Cardiac atrium fibroblast (primary cell): ENCODE results near the gene SPDYE3. TPM values are rescaled to one million over a fixed set of nuclear protein-coding genes. Genes with fewer than 3 reads are reported as not detected.

Source experiments
- total RNA-seq: library from RNA; depleted of rRNA; stranded (reverse); fragments of >200 nt; gene quantifications from 2 replicates; pipeline ENCODE4 v1.2.3, GENCODE V29; 2015

SPDYE3 gene, protein sequence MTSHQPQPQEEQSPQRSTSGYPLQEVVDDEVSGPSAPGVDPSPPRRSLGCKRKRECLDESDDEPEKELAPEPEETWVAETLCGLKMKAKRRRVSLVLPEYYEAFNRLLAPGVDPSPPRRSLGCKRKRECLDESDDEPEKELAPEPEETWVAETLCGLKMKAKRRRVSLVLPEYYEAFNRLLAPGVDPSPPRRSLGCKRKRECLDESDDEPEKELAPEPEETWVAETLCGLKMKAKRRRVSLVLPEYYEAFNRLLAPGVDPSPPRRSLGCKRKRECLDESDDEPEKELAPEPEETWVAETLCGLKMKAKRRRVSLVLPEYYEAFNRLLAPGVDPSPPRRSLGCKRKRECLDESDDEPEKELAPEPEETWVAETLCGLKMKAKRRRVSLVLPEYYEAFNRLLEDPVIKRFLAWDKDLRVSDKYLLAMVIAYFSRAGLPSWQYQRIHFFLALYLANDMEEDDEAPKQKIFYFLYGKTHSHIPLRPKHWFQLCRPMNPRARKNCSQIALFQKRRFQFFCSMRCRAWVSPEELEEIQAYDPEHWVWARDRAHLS
- not detected in 2 replicates for total RNA-seq

DNA sequence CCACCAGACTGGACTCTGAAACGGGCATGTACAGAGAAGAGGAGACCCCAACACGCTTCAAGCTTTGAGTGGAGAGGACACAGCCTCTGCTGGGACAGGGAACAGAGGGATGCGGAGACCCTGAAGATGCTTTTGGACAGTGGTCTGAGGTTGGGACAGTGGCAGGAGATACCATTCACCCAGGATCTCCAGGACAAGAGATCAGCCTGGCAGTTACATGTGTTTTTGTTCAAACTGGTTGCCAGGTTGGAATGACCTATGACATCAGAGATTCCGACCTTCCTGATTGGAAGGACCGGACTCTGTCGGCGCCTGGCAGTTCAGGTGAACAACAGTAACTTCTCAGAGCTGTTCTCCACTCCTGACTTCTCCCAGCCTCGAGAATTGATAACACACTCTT is at the start of gene SPDYE3:
TSS of gene SPDYE3 (plus strand) at position 301 of the 400 bp plus-strand sequence. CDS start 184 bp downstream, outside the sequence.

DNA sequence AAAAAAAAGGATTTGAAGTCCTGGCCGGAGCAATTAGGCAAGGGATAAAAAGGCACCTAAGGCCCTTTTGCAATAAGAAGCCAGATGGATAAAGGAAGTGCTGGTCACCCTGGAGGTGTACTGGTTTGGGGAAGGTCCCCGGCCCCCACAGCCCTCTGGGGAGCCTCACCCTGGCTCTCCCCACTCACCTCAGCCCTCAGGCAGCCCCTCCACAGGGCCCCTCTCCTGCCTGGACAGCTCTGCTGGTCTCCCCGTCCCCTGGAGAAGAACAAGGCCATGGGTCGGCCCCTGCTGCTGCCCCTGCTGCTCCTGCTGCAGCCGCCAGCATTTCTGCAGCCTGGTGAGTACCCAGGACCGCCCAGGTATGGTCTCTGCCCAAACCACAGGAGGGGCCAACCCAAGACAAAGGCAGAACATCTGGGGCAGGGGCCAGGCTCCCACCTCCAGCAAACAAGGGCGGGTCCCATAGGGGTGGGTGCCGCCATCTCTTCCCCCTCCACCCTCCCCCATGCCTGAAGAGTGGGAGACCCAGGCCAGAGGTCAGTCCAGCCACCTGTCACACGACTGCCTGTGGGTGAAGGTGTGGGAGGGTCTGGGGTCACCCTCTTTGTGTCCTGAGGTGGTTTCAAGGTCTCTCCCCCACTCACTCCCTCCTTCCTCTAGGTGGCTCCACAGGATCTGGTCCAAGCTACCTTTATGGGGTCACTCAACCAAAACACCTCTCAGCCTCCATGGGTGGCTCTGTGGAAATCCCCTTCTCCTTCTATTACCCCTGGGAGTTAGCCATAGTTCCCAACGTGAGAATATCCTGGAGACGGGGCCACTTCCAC is 50.7 kb downstream of the SPDYE3 start, which contains the start of gene PILRB:
TSS of gene PILRB (plus strand) at position 91 of the 830 bp plus-strand sequence. CDS start at position 277, 186 bp downstream.

Other genes starting within 250 kb of the SPDYE3 start
- 12.5 and 17.8 TPM in 2 replicates for gene ZNF3, start 226.0 kb upstream of the SPDYE3 start, total RNA-seq
- 45.8 and 57.2 TPM in 2 replicates for gene COPS6, start 218.7 kb upstream of the SPDYE3 start, total RNA-seq
- 26.2 and 34.8 TPM in 2 replicates for gene MCM7, start 206.3 kb upstream of the SPDYE3 start, total RNA-seq
- 11.7 and 23.0 TPM in 2 replicates for gene AP4M1, start 206.1 kb upstream of the SPDYE3 start, total RNA-seq
- 51.4 and 58.5 TPM in 2 replicates for gene TAF6, start 188.3 kb upstream of the SPDYE3 start, total RNA-seq
- gene CNPY4, start 188.1 kb upstream of the SPDYE3 start, total RNA-seq = 22.0 and 22.9 TPM in 2 replicates
- gene MBLAC1, start 180.7 kb upstream of the SPDYE3 start, total RNA-seq = 3.4 and 5.4 TPM in 2 replicates
- gene LAMTOR4, start 158.8 kb upstream of the SPDYE3 start, total RNA-seq = 136 and 155 TPM in 2 replicates
- gene TRAPPC14, start 149.0 kb upstream of the SPDYE3 start, total RNA-seq = 7.3 and 10.5 TPM in 2 replicates
- gene GAL3ST4, start 139.1 kb upstream of the SPDYE3 start, total RNA-seq = 3.8 and 4.5 TPM in 2 replicates
- 5.6 TPM in 1 of 2 replicates, not detected in the other for gene GPC2, start 130.3 kb upstream of the SPDYE3 start, total RNA-seq
- gene STAG3, start 129.8 kb upstream of the SPDYE3 start, total RNA-seq = 0.16 and 1.8 TPM in 2 replicates
- not detected in 2 replicates for gene PVRIG, start 87.8 kb upstream of the SPDYE3 start, total RNA-seq
- 13.5 and 19.0 TPM in 2 replicates for gene PILRB, start 50.4 kb downstream of the SPDYE3 start, total RNA-seq
- 0.32 and 1.1 TPM in 2 replicates for gene PILRA, start 65.8 kb downstream of the SPDYE3 start, total RNA-seq
- 0.72 and 0.81 TPM in 2 replicates for gene ZCWPW1, start 121.0 kb downstream of the SPDYE3 start, total RNA-seq
- 30.8 and 32.3 TPM in 2 replicates for gene MEPCE, start 122.1 kb downstream of the SPDYE3 start, total RNA-seq
- 8.3 and 16.2 TPM in 2 replicates for gene PPP1R35, start 128.8 kb downstream of the SPDYE3 start, total RNA-seq
- 1.5 TPM in 1 of 2 replicates, not detected in the other for gene SPACDR, start 156.6 kb downstream of the SPDYE3 start, total RNA-seq
- gene TSC22D4, start 171.5 kb downstream of the SPDYE3 start, total RNA-seq = 53.6 and 78.3 TPM in 2 replicates
- 2.4 and 7.0 TPM in 2 replicates for gene NYAP1, start 176.2 kb downstream of the SPDYE3 start, total RNA-seq
- gene AGFG2, start 231.5 kb downstream of the SPDYE3 start, total RNA-seq = 24.3 and 43.0 TPM in 2 replicates